Activated CD4-positive, alpha-beta T cell treated with anti-CD3 and anti-CD28 coated beads, Interleukin-2, amount 50 U/mL, for 4 hours (primary cell): ENCODE measurements around the gene VIPR1.

Source experiments
- DNase-seq, 2 experiments: peaks; one replicate each; pipeline ENCODE4 v3.0.0-alpha.2; 2020

Gene VIPR1

GRCh38 chr3:42513121-42513520, 10.7 kb downstream of the VIPR1 start:
- DNase-seq = no peak

- no peak for DNase-seq
These were observed 11.1 kb downstream of the VIPR1 start for GRCh38 chr3:42513521-42513920.

GRCh38 chr3:42514876-42515275, 12.4 kb downstream of the VIPR1 start:
- no peak for DNase-seq

- DNase-seq = no peak
These were observed 13.0 kb downstream of the VIPR1 start for GRCh38 chr3:42515391-42515916.

- no peak for DNase-seq
These were observed 13.5 kb downstream of the VIPR1 start for GRCh38 chr3:42515976-42516375.

GRCh38 chr3:42516443-42516842, 14.0 kb downstream of the VIPR1 start:
- DNase-seq = no peak

GRCh38 chr3:42517117-42517516, 14.7 kb downstream of the VIPR1 start:
- DNase-seq = no peak

GRCh38 chr3:42518800-42519567, 16.5 kb downstream of the VIPR1 start:
- no peak for DNase-seq

- DNase-seq = no peak
These were observed 17.1 kb downstream of the VIPR1 start for GRCh38 chr3:42519568-42519962.

- no peak for DNase-seq
These were observed 17.9 kb downstream of the VIPR1 start for GRCh38 chr3:42520336-42520735.

GRCh38 chr3:42520906-42521305, 18.5 kb downstream of the VIPR1 start:
- no peak for DNase-seq

GRCh38 chr3:42524751-42525150, 22.3 kb downstream of the VIPR1 start:
- no peak for DNase-seq

GRCh38 chr3:42525212-42525611, 22.8 kb downstream of the VIPR1 start:
- no peak for DNase-seq

- DNase-seq = no peak
These were observed 23.4 kb downstream of the VIPR1 start for GRCh38 chr3:42525736-42526345.

GRCh38 chr3:42526616-42527367, 24.3 kb downstream of the VIPR1 start:
- DNase-seq = peak; percentile 39 to 47

GRCh38 chr3:42527368-42527917, 25.0 kb downstream of the VIPR1 start:
- no peak for DNase-seq

GRCh38 chr3:42529468-42529867, 27.0 kb downstream of the VIPR1 start:
- no peak for DNase-seq

GRCh38 chr3:42530073-42530472, 27.6 kb downstream of the VIPR1 start:
- no peak for DNase-seq

GRCh38 chr3:42531470-42531869, 29.0 kb downstream of the VIPR1 start:
- no peak for DNase-seq

GRCh38 chr3:42532229-42532628, 29.8 kb downstream of the VIPR1 start:
- no peak for DNase-seq

GRCh38 chr3:42533161-42533897, 30.9 kb downstream of the VIPR1 start:
- DNase-seq = no peak

GRCh38 chr3:42535981-42536784, 33.7 kb downstream of the VIPR1 start:
- DNase-seq = peak; percentile 33 to 35
